Transverse colon (tissue), 3 donors: Measurements from ENCODE around the gene GADL1.

Experiments
- EP300 ChIP-seq: sonication (generic); formaldehyde crosslinking; IDR thresholded peaks from one replicate; pipeline ENCODE4 v1.6.1; 2017; ENCODE audit warnings: antibody characterized with exemption, low read depth
- POLR2A ChIP-seq: fragments of 450-650 bp; IDR thresholded peaks from one replicate; pipeline ENCODE4 v1.6.1; 2016; ENCODE audit warnings: antibody characterized with exemption, mild to moderate bottlenecking, moderate library complexity
- TF ChIP-seq, protein P1 (sequence below), 5 experiments: fragments of 200-600 bp in 3 of 5; fragments of 450-650 bp in 2 of 5; sonication (generic) in 3 of 5; IDR thresholded peaks; 1 replicate in 2 of 5; 2 replicates in 3 of 5; pipeline ENCODE4 v1.5.1; 2016 to 2017; ENCODE audit warnings: antibody characterized with exemption in 5 of 5, inconsistent platforms in 3 of 5, mild to moderate bottlenecking in 2 of 5, moderate library complexity in 1 of 5

DNA sequence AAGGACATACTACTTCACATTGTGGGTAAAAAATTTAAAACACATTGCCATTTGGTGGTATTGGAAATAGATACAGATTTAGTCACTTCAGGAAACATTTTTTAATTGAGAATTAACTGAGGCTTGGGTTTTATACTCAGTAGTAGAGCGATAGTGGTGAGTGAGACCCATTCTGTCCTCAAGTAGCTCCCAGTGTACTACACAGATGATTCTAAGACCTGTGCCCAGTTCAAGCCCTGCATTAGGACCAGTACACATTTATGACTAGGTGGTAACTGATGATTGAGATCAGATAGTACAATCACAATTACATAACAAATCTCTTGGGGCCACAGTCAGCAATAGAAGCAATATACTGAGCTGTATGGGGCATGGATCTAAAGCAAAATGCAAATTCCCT is 67.4 kb downstream of the GADL1 start:
- TF ChIP-seq, protein P1, sequence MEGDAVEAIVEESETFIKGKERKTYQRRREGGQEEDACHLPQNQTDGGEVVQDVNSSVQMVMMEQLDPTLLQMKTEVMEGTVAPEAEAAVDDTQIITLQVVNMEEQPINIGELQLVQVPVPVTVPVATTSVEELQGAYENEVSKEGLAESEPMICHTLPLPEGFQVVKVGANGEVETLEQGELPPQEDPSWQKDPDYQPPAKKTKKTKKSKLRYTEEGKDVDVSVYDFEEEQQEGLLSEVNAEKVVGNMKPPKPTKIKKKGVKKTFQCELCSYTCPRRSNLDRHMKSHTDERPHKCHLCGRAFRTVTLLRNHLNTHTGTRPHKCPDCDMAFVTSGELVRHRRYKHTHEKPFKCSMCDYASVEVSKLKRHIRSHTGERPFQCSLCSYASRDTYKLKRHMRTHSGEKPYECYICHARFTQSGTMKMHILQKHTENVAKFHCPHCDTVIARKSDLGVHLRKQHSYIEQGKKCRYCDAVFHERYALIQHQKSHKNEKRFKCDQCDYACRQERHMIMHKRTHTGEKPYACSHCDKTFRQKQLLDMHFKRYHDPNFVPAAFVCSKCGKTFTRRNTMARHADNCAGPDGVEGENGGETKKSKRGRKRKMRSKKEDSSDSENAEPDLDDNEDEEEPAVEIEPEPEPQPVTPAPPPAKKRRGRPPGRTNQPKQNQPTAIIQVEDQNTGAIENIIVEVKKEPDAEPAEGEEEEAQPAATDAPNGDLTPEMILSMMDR (IDR thresholded peaks at IDR 0.05) = no peak
- TF ChIP-seq POLR2A (no peak), EP300 (no peak)
